ENCODE data around the gene VPS52.

Gene VPS52

DNA sequence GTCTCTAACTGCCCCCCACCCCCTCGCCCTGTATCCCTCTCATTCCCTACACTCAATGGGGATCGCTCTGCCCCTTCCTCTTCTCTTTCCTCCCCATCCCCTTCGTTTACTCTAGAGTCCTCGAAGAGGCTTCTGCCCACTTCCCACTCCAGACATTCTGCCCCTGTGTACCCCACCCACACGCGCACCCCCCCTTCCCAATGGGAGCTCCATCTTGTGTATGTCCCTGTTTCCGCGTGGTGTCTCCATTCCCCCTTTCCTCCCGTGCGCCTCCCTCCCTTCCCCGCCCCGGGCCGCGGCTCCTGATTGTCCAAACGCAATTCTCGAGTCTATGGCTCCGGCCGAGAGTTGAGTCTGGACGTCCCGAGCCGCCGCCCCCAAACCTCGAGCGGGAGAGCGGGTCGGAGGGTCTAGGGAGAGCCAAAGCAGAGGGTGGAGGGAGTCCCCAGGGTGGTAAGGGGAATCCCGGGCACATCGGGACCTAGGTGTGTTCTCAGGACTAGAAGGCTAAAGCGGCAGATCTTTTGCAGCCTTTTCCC, 64.1 kb downstream of the VPS52 start (continued):
- TF ChIP-seq, protein P1, sequence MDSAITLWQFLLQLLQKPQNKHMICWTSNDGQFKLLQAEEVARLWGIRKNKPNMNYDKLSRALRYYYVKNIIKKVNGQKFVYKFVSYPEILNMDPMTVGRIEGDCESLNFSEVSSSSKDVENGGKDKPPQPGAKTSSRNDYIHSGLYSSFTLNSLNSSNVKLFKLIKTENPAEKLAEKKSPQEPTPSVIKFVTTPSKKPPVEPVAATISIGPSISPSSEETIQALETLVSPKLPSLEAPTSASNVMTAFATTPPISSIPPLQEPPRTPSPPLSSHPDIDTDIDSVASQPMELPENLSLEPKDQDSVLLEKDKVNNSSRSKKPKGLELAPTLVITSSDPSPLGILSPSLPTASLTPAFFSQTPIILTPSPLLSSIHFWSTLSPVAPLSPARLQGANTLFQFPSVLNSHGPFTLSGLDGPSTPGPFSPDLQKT (IDR thresholded peaks at IDR 0.05; ENCODE audit: borderline replicate concordance, low read depth, low read length): no peak
- TF ChIP-seq KLF16 (tag by site-specific recombination; IDR thresholded peaks at IDR 0.05) (no peak), ZSCAN23 (tag by site-specific recombination; IDR thresholded peaks at IDR 0.05) (no peak), ZSCAN30 (tag by site-specific recombination; IDR thresholded peaks at IDR 0.05) (no peak), ZNF223 (tag by site-specific recombination; IDR thresholded peaks at IDR 0.05) (no peak), ZNF169 (tag by site-specific recombination; IDR thresholded peaks at IDR 0.05) (no peak), ZNF211 (tag by site-specific recombination; IDR thresholded peaks at IDR 0.05; ENCODE audit: low read depth) (no peak), ZNF701 (tag by site-specific recombination; IDR thresholded peaks at IDR 0.05) (0 out of 2 replicates have a peak, but pooled peaks have one; percentile 25), ZNF707 (tag by site-specific recombination; IDR thresholded peaks at IDR 0.05) (no peak), ZNF530 (tag by site-specific recombination; IDR thresholded peaks at IDR 0.05; ENCODE audit: low read depth) (no peak), PRDM2 (tag by site-specific recombination; IDR thresholded peaks at IDR 0.05; ENCODE audit: borderline replicate concordance) (no peak), REST (tag by site-specific recombination; IDR thresholded peaks at IDR 0.05) (no peak), ZSCAN16 (tag by site-specific recombination; IDR thresholded peaks at IDR 0.05) (no peak), ZSCAN5A (tag by site-specific recombination; IDR thresholded peaks at IDR 0.05) (no peak), SP7 (tag by site-specific recombination; IDR thresholded peaks at IDR 0.05) (no peak), ZNF518A (tag by site-specific recombination; conservative IDR thresholded peaks at IDR 0.05; ENCODE audit: low read depth) (no peak), ZNF830 (tag by site-specific recombination; IDR thresholded peaks at IDR 0.05; ENCODE audit: low read depth) (no peak), ZFHX2 (tag by site-specific recombination; conservative IDR thresholded peaks at IDR 0.05) (peak; percentile 64; the same call in 1 of the 2 replicates), ZNF433 (tag by site-specific recombination; IDR thresholded peaks at IDR 0.05; ENCODE audit: low read depth) (no peak), TRIM28 (IDR thresholded peaks at IDR 0.05; ENCODE audit: borderline replicate concordance, low read length) (no peak), GLI4 (tag by site-specific recombination; IDR thresholded peaks at IDR 0.05) (no peak)
- TF ChIP-seq, protein P2, sequence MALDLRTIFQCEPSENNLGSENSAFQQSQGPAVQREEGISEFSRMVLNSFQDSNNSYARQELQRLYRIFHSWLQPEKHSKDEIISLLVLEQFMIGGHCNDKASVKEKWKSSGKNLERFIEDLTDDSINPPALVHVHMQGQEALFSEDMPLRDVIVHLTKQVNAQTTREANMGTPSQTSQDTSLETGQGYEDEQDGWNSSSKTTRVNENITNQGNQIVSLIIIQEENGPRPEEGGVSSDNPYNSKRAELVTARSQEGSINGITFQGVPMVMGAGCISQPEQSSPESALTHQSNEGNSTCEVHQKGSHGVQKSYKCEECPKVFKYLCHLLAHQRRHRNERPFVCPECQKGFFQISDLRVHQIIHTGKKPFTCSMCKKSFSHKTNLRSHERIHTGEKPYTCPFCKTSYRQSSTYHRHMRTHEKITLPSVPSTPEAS (tag by site-specific recombination; IDR thresholded peaks at IDR 0.05): no peak
